Measurements from ENCODE around the gene AGAP9. TPM values are rescaled to one million over a fixed set of nuclear protein-coding genes. Genes with fewer than 3 reads are reported as not detected.

Gene AGAP9
- total RNA-seq, 1 experiment from 2014 or later, result 1.7 TPM

- no peak overlapping the region for H3K4me3 ChIP-seq
- H3K36me3 ChIP-seq, result no peaks in the 10 kb centered on the region
- no peaks in the 10 kb centered on the region for H3K27me3 ChIP-seq
- DNase-seq, result no peak
- no peaks in the 10 kb centered on the region for H3K9me3 ChIP-seq
These were observed 70.8 kb downstream of the AGAP9 start for GRCh38 chr10:47452495-47453140.

GRCh38 chr10:47451998-47452494 lies 71.4 kb downstream of the AGAP9 start:
- no peaks in the 10 kb centered on the region for H3K9me3 ChIP-seq
- DNase-seq, result no peak
- no peaks in the 10 kb centered on the region for H3K36me3 ChIP-seq
- no peaks in the 10 kb centered on the region for H3K27me3 ChIP-seq
- H3K4me3 ChIP-seq, result no peak overlapping the region

Other genes with a start within 250 kb of the AGAP9 start
- gene GDF10, start 223.4 kb downstream of the AGAP9 start, total RNA-seq (2014; rRNA removed; shearing (Covaris generic); ENCODE audit: low replicate concordance), result not detected in 2 replicates
- not detected in 2 replicates for gene GDF2, start 201.2 kb downstream of the AGAP9 start, total RNA-seq (2014; rRNA removed; shearing (Covaris generic); ENCODE audit: low replicate concordance)
- gene RBP3, start 175.3 kb downstream of the AGAP9 start, total RNA-seq (2014; rRNA removed; shearing (Covaris generic); ENCODE audit: low replicate concordance), result not detected in 2 replicates
- 0.07 TPM in 1 of 2 replicates, not detected in the other for gene ZNF488, start 139.3 kb downstream of the AGAP9 start, total RNA-seq (2014; rRNA removed; shearing (Covaris generic); ENCODE audit: low replicate concordance)
- gene ANXA8, start 39.5 kb downstream of the AGAP9 start, total RNA-seq (2014; rRNA removed; shearing (Covaris generic); ENCODE audit: low replicate concordance), result 2.5 TPM in 1 of 2 replicates, not detected in the other
- not detected in 2 replicates for gene FAM25G, start 31.9 kb downstream of the AGAP9 start, total RNA-seq (2014; rRNA removed; shearing (Covaris generic); ENCODE audit: low replicate concordance)
- 0.26 and 1.1 TPM in 2 replicates for gene SYT15B, start 240.0 kb upstream of the AGAP9 start, total RNA-seq (2014; rRNA removed; shearing (Covaris generic); ENCODE audit: low replicate concordance)

Measured in MG63 (cell line).